Neural crest cell (in vitro differentiated cells): ENCODE data around the gene CMPK2. TPM values are rescaled to one million over a fixed set of nuclear protein-coding genes. Genes with fewer than 3 reads are reported as not detected.

Source experiments
- DNase-seq: peaks from one replicate; pipeline ENCODE4 v3.0.0; 2021; ENCODE audit warnings: low read depth, mixed read lengths, low spot score
- H3K27ac Mint-ChIP-seq: one replicate; pipeline ENCODE4 v1.8.0; 2021; ENCODE audit warnings: mild to moderate bottlenecking, mixed read lengths; ENCODE audit not compliant: unreplicated experiment
- H3K27me3 Mint-ChIP-seq: 2 replicates; pipeline ENCODE4 v1.8.0; 2021; ENCODE audit warnings: low read depth, mild to moderate bottlenecking, mixed read lengths
- H3K36me3 Mint-ChIP-seq: 2 replicates; pipeline ENCODE4 v1.8.0; 2021; ENCODE audit warnings: low read depth, mild to moderate bottlenecking, mixed read lengths
- H3K4me1 Mint-ChIP-seq: 2 replicates; pipeline ENCODE4 v1.8.0; 2021; ENCODE audit warnings: mixed read lengths
- H3K4me3 Mint-ChIP-seq: one replicate; pipeline ENCODE4 v1.8.0; 2021; ENCODE audit warnings: mild to moderate bottlenecking, mixed read lengths
- H3K9me3 Mint-ChIP-seq: 2 replicates; pipeline ENCODE4 v1.8.0; 2021; ENCODE audit warnings: mixed read lengths
- CTCF ChIP-seq: fragments of 200-600 bp; sonication (generic); conservative IDR thresholded peaks from 2 replicates; pipeline ENCODE4 v1.5.0; 2021; ENCODE audit warnings: antibody characterized with exemption, mild to moderate bottlenecking
- total RNA-seq: library from RNA; stranded (reverse); gene quantifications from 2 replicates; pipeline ENCODE4 v1.2.1, GENCODE V29; 2021

The CMPK2 gene
- total RNA-seq, 1 donor from 2014 or later = 3.3 TPM

- Mint-ChIP-seq H3K27me3 (no peaks in the 10 kb centered on the region), H3K4me3 (no peak overlapping the region), H3K27ac (no peak overlapping the region), H3K36me3 (peaks cover 24% of the 10 kb centered on the region), H3K9me3 (peaks cover 9% of the 10 kb centered on the region), H3K4me1 (no peaks in the 10 kb centered on the region)
- TF ChIP-seq CTCF = no peak
- no peak for DNase-seq
Observed at GRCh38 chr2:6852195-6852594, 13.5 kb downstream of the CMPK2 start.

GRCh38 chr2:6846967-6847681 lies 18.6 kb downstream of the CMPK2 start:
- Mint-ChIP-seq H3K36me3 (peaks cover 41% of the 10 kb centered on the region), H3K27me3 (no peaks in the 10 kb centered on the region), H3K4me1 (no peaks in the 10 kb centered on the region), H3K27ac (no peak overlapping the region), H3K9me3 (peaks cover 36% of the 10 kb centered on the region), H3K4me3 (no peak overlapping the region)
- DNase-seq = no peak
- no peak for TF ChIP-seq CTCF

GRCh38 chr2:6846540-6846939 lies 19.2 kb downstream of the CMPK2 start:
- H3K36me3 Mint-ChIP-seq = peaks cover 41% of the 10 kb centered on the region
- H3K9me3 Mint-ChIP-seq = peaks cover 36% of the 10 kb centered on the region

GRCh38 chr2:6845903-6846302 lies 19.8 kb downstream of the CMPK2 start:
- Mint-ChIP-seq H3K27me3 (no peaks in the 10 kb centered on the region), H3K36me3 (peaks cover 44% of the 10 kb centered on the region), H3K27ac (no peak overlapping the region), H3K9me3 (peaks cover 36% of the 10 kb centered on the region), H3K4me1 (no peaks in the 10 kb centered on the region), H3K4me3 (no peak overlapping the region)
- DNase-seq = no peak
- no peak for TF ChIP-seq CTCF

More at GRCh38 chr2:6846540-6846939, 19.2 kb downstream of the CMPK2 start:
- TF ChIP-seq CTCF = no peak
- no peak for DNase-seq
- Mint-ChIP-seq H3K4me1 (no peaks in the 10 kb centered on the region), H3K27ac (no peak overlapping the region), H3K4me3 (no peak overlapping the region), H3K27me3 (no peaks in the 10 kb centered on the region)

GRCh38 chr2:6845312-6845711 lies 20.4 kb downstream of the CMPK2 start:
- H3K27me3 Mint-ChIP-seq = no peaks in the 10 kb centered on the region
- H3K4me3 Mint-ChIP-seq = no peak overlapping the region
- no peak for TF ChIP-seq CTCF
- peaks cover 36% of the 10 kb centered on the region for H3K9me3 Mint-ChIP-seq
- peaks cover 41% of the 10 kb centered on the region for H3K36me3 Mint-ChIP-seq
- DNase-seq = no peak
- H3K4me1 Mint-ChIP-seq = no peaks in the 10 kb centered on the region
- H3K27ac Mint-ChIP-seq = no peak overlapping the region
